Measurements from ENCODE around the gene PAN2. TPM values are rescaled to one million over a fixed set of nuclear protein-coding genes. Genes with fewer than 3 reads are reported as not detected.

PAN2 gene
- total RNA-seq, 1 experiment from 2014 or later = 71.9 TPM

GRCh38 chr12:56308714-56309113, 25.1 kb downstream of the PAN2 start:
- intact Hi-C loops (cut with micrococcal nuclease; ENCODE audit: unreplicated experiment) = no loop called here
- BruUV-seq (replicated peaks) = no TSS peak

GRCh38 chr12:56307221-56307965, 26.4 kb downstream of the PAN2 start:
- in situ Hi-C loops (cut with HindIII; ENCODE audit: low pct_unique_long_range_greater_than_20kb, low sequenced_read_pairs) = no loop called here
- Histone ChIP-seq H3K27me3 (ENCODE audit: control insufficient read depth, insufficient read depth, low read length) (no peaks in the 10 kb centered on the region), H3K9me3 (ENCODE audit: control insufficient read depth, insufficient read depth, low read depth, low read length) (no peaks in the 10 kb centered on the region), H3K4me3 (ENCODE audit: low read depth in 2 of 2, low read length in 2 of 2) (no peak overlapping the region), H3K36me3 (ENCODE audit: control insufficient read depth, insufficient read depth, low read length) (peaks cover 5% of the 10 kb centered on the region; the same call in 1 of the 2 replicates), H3K4me1 (ENCODE audit: control insufficient read depth, insufficient read depth, low read length) (no peaks in the 10 kb centered on the region), H3K27ac (ENCODE audit: low read length) (no peak overlapping the region)
- DNase-seq (ENCODE audit: low read depth, low spot score) (no peak), ATAC-seq (no peak)
- ChIA-PET POLR2A (interaction anchor here (0.7 kb wide), 1 partner anchor 184 kb away, joined by 4 read pairs; no protein-coding TSS in a partner anchor), CTCF (interaction anchor here (0.7 kb wide), 1 partner anchor 118 kb away, joined by 4 read pairs; no protein-coding TSS in a partner anchor)
- intact Hi-C loops (cut with micrococcal nuclease; ENCODE audit: unreplicated experiment) = no loop called here
- TF ChIP-seq POLR2AphosphoS5 (IDR thresholded peaks at IDR 0.05; ENCODE audit: low read depth, low read length) = no peak
- no peak for TF ChIP-seq TCF7L2 (IDR thresholded peaks at IDR 0.05; ENCODE audit: low read depth, low read length)
- BruUV-seq (replicated peaks) = no TSS peak

More at GRCh38 chr12:56308714-56309113, 25.1 kb downstream of the PAN2 start:
- POLR2A ChIA-PET = no interaction called here
- Histone ChIP-seq H3K36me3 (ENCODE audit: control insufficient read depth, insufficient read depth, low read length) (peaks cover 5% of the 10 kb centered on the region; the same call in 1 of the 2 replicates), H3K4me1 (ENCODE audit: control insufficient read depth, insufficient read depth, low read length) (no peaks in the 10 kb centered on the region), H3K4me3 (ENCODE audit: low read depth in 2 of 2, low read length in 2 of 2) (no peak overlapping the region), H3K27ac (ENCODE audit: low read length) (no peak overlapping the region), H3K27me3 (ENCODE audit: control insufficient read depth, insufficient read depth, low read length) (no peaks in the 10 kb centered on the region), H3K9me3 (ENCODE audit: control insufficient read depth, insufficient read depth, low read depth, low read length) (no peaks in the 10 kb centered on the region)
- ATAC-seq = no peak
- no peak for DNase-seq (ENCODE audit: low read depth, low spot score)
- no peak for TF ChIP-seq POLR2AphosphoS5 (IDR thresholded peaks at IDR 0.05; ENCODE audit: low read depth, low read length)
- no peak for TF ChIP-seq REST (IDR thresholded peaks at IDR 0.05; ENCODE audit: insufficient read depth in 1 of 2, low read depth in 2 of 2, low read length in 1 of 2)
- no peak for TF ChIP-seq SIN3A (IDR thresholded peaks at IDR 0.05; ENCODE audit: borderline replicate concordance, insufficient read depth, low read depth, low read length)
- no peak for TF ChIP-seq TCF7L2 (IDR thresholded peaks at IDR 0.05; ENCODE audit: low read depth, low read length)
- no peak for TF ChIP-seq CTCF (IDR thresholded peaks at IDR 0.05)
- CTCF ChIA-PET = interaction anchor here (1.0 kb wide), 1 partner anchor 12 kb away, joined by 3 read pairs; no protein-coding TSS in a partner anchor
- in situ Hi-C loops (cut with HindIII; ENCODE audit: low pct_unique_long_range_greater_than_20kb, low sequenced_read_pairs) = no loop called here
